SJSA1 (cell line): ENCODE data around the gene GBP2. TPM values are rescaled to one million over a fixed set of nuclear protein-coding genes. Genes with fewer than 3 reads are reported as not detected.
"Not testable (repeated sequence)": the region's sequence is repeated elsewhere in the genome, so short reads cannot be mapped to it uniquely, and the experiment has no call there.

Experiments used
- DNase-seq, 2 experiments: peaks; one replicate each; pipeline ENCODE4 v3.0.0-alpha.2; 2015 to 2020; ENCODE audit warnings: low spot score in 2 of 2, low read depth in 1 of 2
- H3K27ac ChIP-seq: fragments of 250-450 bp; sonication (Bioruptor Pico); 2 replicates; pipeline ENCODE4 v1.5.1; 2020; ENCODE audit warnings: mild to moderate bottlenecking, moderate library complexity
- H3K27me3 ChIP-seq: fragments of 250-450 bp; sonication (Bioruptor Pico); replicated peaks from 2 replicates; pipeline ENCODE4 v1.5.1; 2020; ENCODE audit warnings: mild to moderate bottlenecking, moderate library complexity
- H3K36me3 ChIP-seq: fragments of 250-450 bp; sonication (Bioruptor Pico); 2 replicates; pipeline ENCODE4 v1.5.1; 2020; ENCODE audit warnings: mild to moderate bottlenecking
- H3K4me1 ChIP-seq: fragments of 250-450 bp; sonication (Bioruptor Pico); replicated peaks from 2 replicates; pipeline ENCODE4 v1.6.1; 2021; ENCODE audit warnings: mild to moderate bottlenecking
- H3K4me3 ChIP-seq: fragments of 250-450 bp; sonication (Bioruptor Pico); 2 replicates; pipeline ENCODE4 v1.5.1; 2020; ENCODE audit warnings: mild to moderate bottlenecking
- H3K9me3 ChIP-seq: fragments of 250-450 bp; sonication (Bioruptor Pico); replicated peaks from 2 replicates; pipeline ENCODE4 v1.5.1; 2020; ENCODE audit warnings: mild to moderate bottlenecking
- total RNA-seq: library from RNA; depleted of rRNA; stranded (reverse); fragments of >200 nt; shearing (Covaris generic); gene quantifications from 2 replicates; pipeline ENCODE4 v1.2.3, GENCODE V29; 2014

Gene GBP2
- total RNA-seq, 1 experiment from 2014 or later: 48.3 TPM

DNA sequence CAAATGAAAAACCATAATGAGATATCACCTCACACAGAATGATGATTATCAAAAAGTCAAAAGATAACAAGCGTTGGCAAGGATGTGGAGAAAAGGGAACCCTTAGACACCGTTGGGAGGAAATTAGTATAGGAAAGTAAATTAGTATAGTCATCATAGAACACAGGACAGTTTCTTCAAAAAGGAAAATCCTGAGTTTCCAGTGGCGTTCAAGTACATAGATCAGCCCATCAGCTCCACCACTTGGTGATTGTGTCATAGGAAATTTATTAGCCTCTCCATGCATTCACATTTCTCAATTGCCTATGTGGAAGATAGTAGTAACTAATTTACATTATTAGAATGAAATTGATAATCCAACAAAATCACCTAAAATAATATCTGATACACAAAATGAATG lies 20.8 kb upstream of the GBP2 start:
- no peaks in the 10 kb centered on the region for H3K9me3 ChIP-seq
- no peaks in the 10 kb centered on the region for H3K4me1 ChIP-seq
- H3K36me3 ChIP-seq: no peaks in the 10 kb centered on the region
- no peaks in the 10 kb centered on the region for H3K27me3 ChIP-seq
- DNase-seq: no peak
- no peak overlapping the region for H3K4me3 ChIP-seq
- no peak overlapping the region for H3K27ac ChIP-seq

- Histone ChIP-seq H3K4me3 (no peak overlapping the region), H3K27me3 (no peaks in the 10 kb centered on the region), H3K4me1 (no peaks in the 10 kb centered on the region), H3K27ac (no peak overlapping the region), H3K9me3 (no peaks in the 10 kb centered on the region), H3K36me3 (no peaks in the 10 kb centered on the region)
- DNase-seq: no peak
Measured at GRCh38 chr1:89143484-89143883, 17.6 kb upstream of the GBP2 start.

DNA sequence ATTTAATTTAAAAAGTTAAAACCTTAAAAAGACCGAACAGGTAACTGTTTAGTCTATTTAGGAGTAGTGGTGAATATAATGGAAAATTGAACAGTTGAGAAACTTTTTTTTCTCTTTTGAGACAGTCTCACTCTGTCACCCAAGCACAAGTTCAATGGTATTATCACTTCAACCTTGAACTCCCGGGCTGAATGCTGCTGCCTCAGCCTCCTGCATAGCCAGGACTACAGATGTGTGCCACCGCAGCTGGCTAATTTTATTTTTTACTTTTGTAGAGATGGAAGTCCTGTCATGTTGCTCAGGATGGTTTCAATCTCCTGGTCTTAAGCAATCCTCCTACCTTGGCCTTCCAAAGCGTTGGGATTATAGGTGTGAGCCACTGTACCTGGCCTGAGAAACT lies 16.2 kb upstream of the GBP2 start:
- no peaks in the 10 kb centered on the region for H3K9me3 ChIP-seq
- no peak for DNase-seq
- H3K27me3 ChIP-seq: no peaks in the 10 kb centered on the region
- no peak overlapping the region for H3K4me3 ChIP-seq
- no peaks in the 10 kb centered on the region for H3K36me3 ChIP-seq
- H3K27ac ChIP-seq: no peak overlapping the region
- H3K4me1 ChIP-seq: no peaks in the 10 kb centered on the region

GRCh38 chr1:89133747-89134146 lies 7.8 kb upstream of the GBP2 start:
- Histone ChIP-seq H3K4me1 (peaks cover 5% of the 10 kb centered on the region; the same call in 1 of the 2 replicates), H3K36me3 (no peaks in the 10 kb centered on the region), H3K4me3 (no peak overlapping the region), H3K27ac (no peak overlapping the region), H3K27me3 (no peaks in the 10 kb centered on the region), H3K9me3 (no peaks in the 10 kb centered on the region)
- no peak for DNase-seq

DNA sequence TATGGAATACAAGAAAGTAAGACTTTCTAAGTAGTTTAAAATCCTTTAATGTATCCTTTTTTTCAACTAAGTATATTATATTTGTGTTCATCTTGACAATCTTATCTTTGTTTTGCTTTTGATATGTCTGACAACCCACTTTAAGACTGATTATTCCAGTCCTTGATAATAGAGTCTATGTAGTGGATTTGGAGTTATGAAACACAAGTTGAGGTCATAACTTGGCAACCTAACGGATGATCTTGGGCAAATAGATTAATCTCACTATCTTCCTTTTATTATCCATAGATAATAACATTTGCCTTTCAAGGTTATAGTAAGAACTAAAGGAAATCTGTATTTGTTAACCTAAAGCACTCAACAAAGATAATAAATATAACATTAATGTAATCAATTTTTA lies 4.8 kb upstream of the GBP2 start:
- H3K9me3 ChIP-seq: no peaks in the 10 kb centered on the region
- DNase-seq: no peak
- H3K27me3 ChIP-seq: no peaks in the 10 kb centered on the region
- no peak overlapping the region for H3K4me3 ChIP-seq
- H3K27ac ChIP-seq: no peak overlapping the region
- H3K36me3 ChIP-seq: no peaks in the 10 kb centered on the region
- peaks cover 15% of the 10 kb centered on the region for H3K4me1 ChIP-seq

DNA sequence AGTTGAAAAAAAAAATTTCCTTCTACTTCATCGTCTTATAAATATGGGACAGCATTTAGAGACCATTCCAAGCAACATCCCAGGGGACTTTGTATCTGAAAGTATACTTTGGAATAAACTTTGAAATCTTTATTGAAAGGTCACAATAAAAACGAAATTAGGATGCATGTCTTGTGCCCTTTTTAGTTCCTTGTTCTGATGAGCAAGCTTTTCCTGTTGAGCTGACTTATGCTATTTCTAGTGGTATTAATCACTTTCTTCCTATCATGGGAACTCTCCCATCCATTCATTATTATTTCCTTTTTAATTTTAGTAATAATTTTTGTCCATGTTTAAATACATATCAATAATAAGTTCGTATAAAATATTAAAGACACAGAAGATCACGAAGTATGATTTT lies 4.0 kb upstream of the GBP2 start:
- Histone ChIP-seq H3K4me1 (peaks cover 15% of the 10 kb centered on the region), H3K36me3 (no peaks in the 10 kb centered on the region), H3K27ac (no peak overlapping the region), H3K27me3 (no peaks in the 10 kb centered on the region), H3K4me3 (no peak overlapping the region), H3K9me3 (no peaks in the 10 kb centered on the region)
- DNase-seq: no peak

- not testable (repeated sequence) for H3K4me3 ChIP-seq, DNase-seq
Measured at GRCh38 chr1:89128003-89128458, 2.1 kb upstream of the GBP2 start.

DNA sequence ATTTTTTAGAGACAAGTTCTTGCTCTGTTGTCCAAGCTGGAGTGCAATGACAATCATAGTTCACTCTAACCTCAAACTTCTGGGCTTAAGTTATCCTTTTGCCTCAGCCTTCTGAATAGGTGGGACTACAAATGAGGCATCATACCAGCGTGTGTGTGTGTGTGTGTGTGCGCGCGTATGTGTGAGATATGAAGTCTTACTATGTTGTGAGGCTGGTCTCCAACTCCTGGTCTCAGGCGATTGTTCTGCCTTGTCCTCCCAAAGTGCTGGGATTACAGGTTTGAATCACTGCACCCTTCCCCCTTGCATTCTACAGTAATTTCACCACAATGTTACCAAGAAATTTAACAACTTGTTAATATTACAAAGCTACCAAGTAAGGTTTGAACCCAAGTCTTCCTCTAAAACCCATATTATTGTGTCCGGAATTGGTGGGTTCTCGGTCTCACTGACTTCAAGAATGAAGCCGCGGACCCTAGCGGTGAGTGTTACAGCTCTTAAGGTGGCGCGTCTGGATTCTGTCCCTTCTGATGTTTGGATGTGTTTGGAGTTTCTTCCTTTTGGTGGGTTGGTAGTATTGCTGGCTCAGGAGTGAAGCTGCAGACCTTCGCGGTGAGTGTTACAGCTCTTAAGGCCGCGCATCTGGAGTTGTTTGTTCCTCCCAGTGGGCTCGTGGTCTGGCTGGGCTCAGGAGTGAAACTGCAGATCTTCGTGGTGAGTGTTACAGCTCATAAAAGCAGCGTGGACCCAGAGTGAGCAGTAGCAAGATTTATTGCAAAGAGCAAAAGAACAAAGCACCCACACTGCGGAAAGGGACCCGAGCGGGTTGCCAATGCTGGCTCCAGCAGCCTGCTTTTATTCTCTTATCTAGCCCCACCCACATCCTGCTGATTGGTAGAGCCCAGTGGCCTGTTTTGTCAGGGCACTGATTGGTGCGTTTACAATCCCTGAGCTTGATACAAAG lies 970 bp upstream of the GBP2 start:
- H3K9me3 ChIP-seq, H3K36me3 ChIP-seq, H3K27me3 ChIP-seq: not testable (repeated sequence)
- H3K27ac ChIP-seq: peak overlapping the region; percentile 33
- H3K4me1 ChIP-seq: peaks cover 15% of the 10 kb centered on the region
- H3K4me3 ChIP-seq: peak overlapping the region; percentile 5; the same call in 1 of the 2 replicates
- DNase-seq: peak in 1 of 2 experiments; percentile 11

More at GRCh38 chr1:89128003-89128458, 2.1 kb upstream of the GBP2 start:
- H3K27ac ChIP-seq, H3K27me3 ChIP-seq, H3K9me3 ChIP-seq, H3K36me3 ChIP-seq: not testable (repeated sequence)
- peaks cover 15% of the 10 kb centered on the region for H3K4me1 ChIP-seq

DNA sequence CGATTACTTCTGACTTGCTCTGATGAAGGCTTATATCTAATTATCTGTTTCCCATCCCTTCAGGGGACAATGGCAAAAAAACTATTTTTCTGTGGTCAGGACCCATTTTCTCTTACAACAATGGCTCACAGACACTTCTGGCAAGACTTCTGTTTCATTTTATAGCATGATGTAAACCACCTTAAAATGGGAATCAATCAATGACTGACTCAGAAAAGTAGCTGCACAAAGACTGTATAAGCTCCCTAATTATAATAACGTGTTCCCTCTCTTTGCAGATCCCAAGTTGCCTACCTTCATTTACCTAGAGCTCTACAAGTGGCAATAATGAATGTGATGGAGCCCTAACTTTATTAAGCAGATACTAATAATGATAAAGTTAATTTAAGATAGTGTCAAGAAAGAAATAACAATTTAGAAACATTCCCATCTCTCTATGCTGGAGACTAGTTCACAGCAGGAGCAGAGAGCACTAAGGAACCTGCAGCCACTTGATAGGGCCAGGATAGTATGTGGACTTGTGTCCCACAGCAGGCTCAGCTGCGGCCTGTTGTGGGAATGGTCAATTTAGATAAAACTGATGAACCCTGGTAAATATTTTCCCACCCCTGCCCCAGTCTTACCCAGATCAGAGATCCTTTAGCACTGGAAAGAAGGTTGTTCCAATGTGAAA lies 538 bp downstream of the GBP2 start:
- H3K27me3 ChIP-seq: no peaks in the 10 kb centered on the region
- H3K36me3 ChIP-seq: peaks cover 4% of the 10 kb centered on the region; the same call in 1 of the 2 replicates
- peaks cover 15% of the 10 kb centered on the region for H3K4me1 ChIP-seq
- no peaks in the 10 kb centered on the region for H3K9me3 ChIP-seq
- H3K27ac ChIP-seq: peak overlapping the region; percentile 33
- no peak for DNase-seq
- H3K4me3 ChIP-seq: peak overlapping the region; percentile 32

DNA sequence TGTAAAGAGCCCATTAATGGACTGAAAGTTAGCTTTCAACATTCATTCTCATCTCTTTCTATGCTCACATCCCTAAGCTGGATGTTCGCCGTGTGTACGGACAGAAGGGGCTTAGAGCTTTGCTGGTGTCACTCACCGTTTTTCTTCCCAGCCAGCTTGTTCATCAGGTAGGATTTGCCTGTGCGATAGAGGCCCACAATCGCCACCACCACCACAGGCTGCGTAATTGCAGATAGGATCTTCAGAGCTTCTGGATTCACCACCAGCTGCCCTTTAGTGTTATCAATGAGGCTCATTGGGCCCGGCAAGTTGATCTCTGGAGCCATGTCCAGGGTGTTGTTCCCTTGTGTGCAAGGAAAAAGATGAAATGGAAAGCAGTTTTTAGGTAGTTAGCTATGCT lies 4.3 kb downstream of the GBP2 start:
- Histone ChIP-seq H3K27me3 (no peaks in the 10 kb centered on the region), H3K4me1 (peaks cover 6% of the 10 kb centered on the region), H3K36me3 (peaks cover 33% of the 10 kb centered on the region), H3K27ac (no peak overlapping the region), H3K4me3 (no peak overlapping the region), H3K9me3 (no peaks in the 10 kb centered on the region)
- no peak for DNase-seq

GRCh38 chr1:89114662-89115061 lies 11.3 kb downstream of the GBP2 start:
- H3K4me3 ChIP-seq: no peak overlapping the region
- H3K4me1 ChIP-seq: no peaks in the 10 kb centered on the region
- H3K27me3 ChIP-seq: no peaks in the 10 kb centered on the region
- H3K36me3 ChIP-seq: peaks cover 38% of the 10 kb centered on the region
- DNase-seq: no peak
- H3K27ac ChIP-seq: no peak overlapping the region
- no peaks in the 10 kb centered on the region for H3K9me3 ChIP-seq

GRCh38 chr1:89112871-89113613 lies 12.9 kb downstream of the GBP2 start:
- Histone ChIP-seq H3K27me3 (no peaks in the 10 kb centered on the region), H3K27ac (no peak overlapping the region), H3K9me3 (no peaks in the 10 kb centered on the region), H3K4me3 (no peak overlapping the region), H3K4me1 (no peaks in the 10 kb centered on the region), H3K36me3 (peaks cover 35% of the 10 kb centered on the region)
- DNase-seq: no peak

GRCh38 chr1:89104687-89105086 lies 21.2 kb downstream of the GBP2 start:
- Histone ChIP-seq H3K9me3 (no peaks in the 10 kb centered on the region), H3K4me1 (no peaks in the 10 kb centered on the region), H3K27ac (no peak overlapping the region), H3K36me3 (peaks cover 23% of the 10 kb centered on the region), H3K27me3 (no peaks in the 10 kb centered on the region), H3K4me3 (no peak overlapping the region)
- DNase-seq: no peak
